DMS 273 treated with DMSO at 0.1 percent for 48 hours (cell line): Measurements from ENCODE around the gene LRRC71.
A peak's percentile ranks its signal among the peaks of the same experiment; 100 is the strongest.

Experiments
- DNase-seq: peaks from one replicate; lab custom pipeline; 2025; lab: John Stamatoyannopoulos, UW

LRRC71 gene

DNA sequence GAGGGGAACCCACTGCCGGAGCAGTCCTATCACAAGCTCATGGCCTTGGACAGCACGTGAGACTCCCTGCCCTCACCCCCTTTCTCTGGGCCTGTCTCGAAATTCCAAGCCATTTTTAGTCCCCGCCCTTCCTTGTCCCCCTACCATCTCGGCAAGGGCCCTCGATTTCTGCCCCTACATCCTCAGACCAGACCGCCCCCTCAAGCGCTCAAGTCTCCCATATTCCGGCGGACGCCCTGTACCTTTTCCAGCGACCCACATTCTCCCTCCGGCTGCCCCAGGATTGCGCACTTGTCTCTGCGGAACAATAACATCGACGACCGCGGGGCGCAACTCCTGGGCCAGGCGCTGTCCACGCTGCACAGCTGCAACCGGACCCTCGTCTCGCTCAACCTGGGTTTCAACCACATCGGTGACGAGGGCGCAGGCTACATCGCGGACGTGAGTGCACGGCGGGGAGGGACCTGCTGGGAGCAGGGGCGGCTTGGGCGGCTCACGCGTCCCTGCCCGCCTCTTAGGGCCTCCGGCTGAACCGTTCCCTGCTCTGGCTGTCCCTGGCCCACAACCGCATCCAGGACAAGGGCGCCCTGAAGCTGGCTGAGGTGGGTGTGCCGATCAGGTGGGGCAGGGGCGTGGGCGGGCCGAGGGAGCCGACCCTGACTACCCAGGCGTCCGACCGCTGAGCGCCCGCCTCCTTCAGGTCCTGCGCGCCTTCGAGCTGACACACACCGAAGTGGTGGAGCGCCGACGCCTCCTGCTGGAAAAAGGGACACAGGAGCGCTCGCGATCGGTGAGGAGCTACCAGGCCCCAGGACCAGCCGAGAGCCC, 7.0 kb downstream of the LRRC71 start:
- peak; percentile 31 for DNase-seq

DNA sequence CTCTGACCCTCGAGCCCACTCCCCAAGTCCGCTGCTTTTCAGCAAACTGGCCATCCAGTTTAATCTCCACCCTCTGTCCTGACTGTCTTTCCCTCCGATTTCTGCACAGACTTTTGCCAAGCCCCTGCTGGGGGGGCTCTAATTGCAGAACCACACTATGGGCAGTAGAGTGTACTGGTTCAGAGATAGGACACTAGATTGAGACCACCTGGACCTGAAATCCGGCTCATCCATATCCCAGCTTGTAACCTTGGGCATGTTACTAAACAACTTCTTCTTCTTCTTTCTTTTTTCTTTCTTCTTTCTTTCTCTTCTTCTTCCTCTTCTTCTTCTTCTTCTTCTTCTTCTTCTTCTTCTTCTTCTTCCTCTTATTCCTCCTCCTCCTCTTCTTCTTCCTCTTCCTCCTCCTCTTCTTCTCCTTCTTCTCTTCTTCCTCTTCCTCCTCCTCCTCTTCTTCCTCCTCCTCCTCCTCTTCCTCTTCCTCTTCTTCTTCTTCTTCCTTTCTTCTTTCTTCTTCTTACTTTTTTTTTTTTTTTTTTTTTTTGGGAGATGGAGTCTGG, 7.7 kb downstream of the LRRC71 start:
- DNase-seq = no peak

DNA sequence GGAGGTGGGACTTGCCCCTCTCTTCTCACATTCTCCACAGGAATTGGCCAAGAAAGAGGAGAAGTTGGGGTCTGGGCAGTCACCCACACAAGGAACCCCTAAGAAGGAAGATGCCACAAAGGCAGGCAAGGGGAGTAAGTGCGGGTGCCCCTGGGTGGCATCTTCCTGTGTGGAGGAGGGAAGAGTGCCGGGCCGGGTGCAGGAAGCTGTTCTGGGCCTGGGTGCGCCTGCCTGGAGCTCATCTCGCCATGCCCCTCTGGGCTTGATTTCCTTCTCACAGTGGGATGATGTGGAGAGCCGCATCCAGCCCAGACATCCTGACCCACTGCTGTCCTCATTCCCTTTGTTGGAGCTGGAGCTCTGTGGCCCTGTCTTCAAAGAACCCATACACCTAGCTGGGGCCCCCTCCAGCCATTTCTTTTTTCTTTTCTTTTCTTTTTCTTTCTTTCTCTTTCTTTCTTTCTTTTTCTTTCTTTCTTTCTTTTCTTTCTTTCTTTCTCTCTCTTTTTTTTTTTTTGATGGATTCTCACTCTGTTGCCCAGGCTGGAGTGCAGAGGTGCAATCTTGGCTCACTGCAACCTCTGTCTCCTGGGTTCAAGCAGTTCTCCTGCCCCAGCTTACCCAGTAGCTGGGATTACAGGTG, 9.3 kb downstream of the LRRC71 start:
- no peak for DNase-seq

DNA sequence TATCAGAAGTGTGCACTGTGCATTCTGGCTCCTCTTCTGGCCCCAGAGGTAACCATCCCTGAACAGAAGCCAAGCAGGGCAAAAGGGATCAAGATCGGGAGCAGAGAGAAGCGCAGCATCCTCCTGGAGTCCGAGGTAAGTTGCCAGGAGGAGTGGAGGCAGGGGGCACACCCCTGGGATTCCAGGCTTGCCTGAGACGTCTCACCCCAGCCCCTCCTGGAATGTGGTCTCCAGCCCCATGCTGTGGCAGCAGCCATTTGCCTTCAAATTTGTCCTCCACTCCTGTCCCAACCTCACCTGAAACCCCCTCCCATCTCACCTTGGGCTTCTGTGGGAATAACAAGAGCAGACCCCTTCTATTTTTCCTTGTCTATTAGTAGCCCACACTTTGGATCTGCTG, 10.1 kb downstream of the LRRC71 start:
- no peak for DNase-seq

DNA sequence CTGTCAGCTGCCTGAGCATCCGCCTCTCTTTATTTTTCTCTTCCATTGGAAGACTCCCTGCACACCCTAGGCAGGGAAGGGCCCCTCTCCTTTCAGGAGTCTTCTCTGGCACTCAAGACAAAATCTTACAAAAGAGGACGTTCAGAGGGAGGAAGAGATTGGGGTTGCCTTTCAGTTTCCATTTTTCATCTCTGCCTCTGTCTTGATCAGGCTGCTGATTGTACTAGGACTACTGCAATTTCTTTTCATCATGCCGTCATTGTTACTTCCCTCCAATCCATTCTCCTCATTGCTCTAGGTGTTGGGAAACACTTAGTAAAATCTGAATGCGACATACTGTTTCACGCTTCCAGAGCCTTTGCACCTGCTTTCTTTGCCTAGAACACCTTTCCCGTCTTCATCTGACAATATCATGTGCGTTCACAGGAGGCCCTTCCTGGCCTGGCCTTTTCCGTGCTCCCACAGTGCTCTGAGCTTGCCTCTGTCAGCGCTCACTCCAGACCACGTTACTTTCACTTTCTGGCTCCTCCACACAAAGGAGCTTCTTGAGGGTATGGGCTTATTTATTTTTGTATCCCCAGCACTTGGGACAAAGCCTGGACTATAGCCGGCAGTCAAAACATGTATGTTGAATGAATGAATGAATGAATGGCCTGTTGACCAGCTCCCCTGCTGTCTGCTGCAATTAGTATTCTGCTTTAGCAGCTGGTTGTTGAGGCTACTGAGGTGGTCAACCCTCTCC, 10.9 kb downstream of the LRRC71 start:
- no peak for DNase-seq

DNA sequence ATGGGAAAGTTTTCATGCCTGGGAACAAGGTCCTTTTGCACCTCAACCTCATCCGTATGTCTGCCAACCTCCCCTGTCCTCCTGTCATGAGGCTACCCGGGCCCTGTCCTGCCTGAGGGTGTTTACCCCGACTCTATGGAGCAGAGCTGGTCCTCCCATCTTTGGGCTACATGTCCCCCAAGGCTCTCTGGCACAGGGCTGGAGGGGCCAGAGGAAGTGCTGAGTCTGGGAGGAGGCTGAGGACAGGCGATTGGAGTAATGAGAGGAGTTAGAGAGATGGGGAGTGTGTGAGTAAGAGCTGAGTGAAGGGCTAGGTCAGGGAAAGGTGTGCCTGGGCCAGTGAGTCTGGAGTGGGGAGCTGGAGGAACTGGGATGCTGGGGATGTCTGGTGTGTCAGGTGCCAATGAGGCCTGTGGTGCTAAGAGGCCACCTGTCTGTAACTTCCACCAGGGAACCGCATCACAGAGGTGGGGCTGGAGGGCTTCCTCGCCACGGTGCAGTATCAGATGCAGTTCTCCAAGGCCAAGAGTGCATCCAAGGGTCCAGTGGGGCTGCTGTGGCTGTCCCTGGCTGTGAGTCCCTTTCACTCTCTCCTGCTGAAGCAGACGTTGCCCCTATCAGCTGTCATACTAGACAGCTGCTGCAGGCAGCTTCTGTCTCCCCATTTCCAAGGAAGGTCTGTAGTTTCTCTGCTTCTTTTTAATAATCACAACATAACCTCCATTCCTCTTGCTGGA, 11.7 kb downstream of the LRRC71 start:
- DNase-seq = no peak

DNA sequence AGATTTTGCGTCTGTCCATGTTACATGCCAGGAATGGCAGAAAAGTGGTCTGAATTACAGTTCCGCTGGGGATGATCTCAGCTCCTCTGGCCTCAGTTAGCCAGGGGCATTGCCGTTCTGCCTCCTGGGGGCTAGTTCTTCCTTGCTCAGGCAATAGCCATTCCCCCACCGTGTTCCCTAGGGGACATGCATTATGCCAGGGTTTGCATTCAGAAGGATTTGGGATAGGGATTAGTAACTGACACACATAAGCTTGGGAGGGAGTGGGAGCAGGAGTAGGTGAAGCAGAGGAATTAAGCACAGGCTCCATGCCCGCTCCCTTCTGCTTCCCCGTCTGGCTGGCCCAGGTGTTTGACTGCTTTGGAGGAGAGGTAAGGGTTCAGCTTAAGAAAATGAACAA, 12.7 kb downstream of the LRRC71 start:
- no peak for DNase-seq

DNA sequence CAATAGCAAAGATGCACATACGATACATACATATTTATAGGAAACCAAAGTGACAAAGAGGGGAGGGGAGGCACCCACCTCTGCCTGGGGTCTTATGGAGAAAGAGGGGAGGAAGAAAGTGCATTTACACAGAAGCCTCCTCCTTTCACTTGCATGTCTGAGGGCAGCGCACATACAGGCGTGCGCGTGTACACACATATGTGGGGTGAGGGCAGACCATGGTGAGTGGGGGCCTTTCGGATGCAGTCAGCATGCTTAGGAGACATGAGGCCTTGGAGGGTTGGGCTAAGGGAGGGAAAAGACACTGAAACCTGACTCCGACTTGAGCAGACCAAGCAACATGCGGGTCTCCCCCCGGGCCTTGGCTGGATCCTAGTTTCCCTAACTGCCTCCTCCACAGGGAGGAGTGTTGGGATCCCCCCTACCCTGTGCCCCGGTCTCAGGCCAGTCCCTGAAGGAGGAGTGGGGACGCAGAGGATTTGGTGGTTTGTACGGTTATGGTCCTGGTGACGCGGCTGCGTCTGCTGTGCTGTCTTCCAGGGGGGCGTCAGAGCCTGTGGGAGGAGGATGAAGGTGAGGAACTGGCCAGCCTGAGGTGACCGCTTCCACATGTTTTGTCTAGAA, 15.2 kb downstream of the LRRC71 start:
- DNase-seq = no peak

DNA sequence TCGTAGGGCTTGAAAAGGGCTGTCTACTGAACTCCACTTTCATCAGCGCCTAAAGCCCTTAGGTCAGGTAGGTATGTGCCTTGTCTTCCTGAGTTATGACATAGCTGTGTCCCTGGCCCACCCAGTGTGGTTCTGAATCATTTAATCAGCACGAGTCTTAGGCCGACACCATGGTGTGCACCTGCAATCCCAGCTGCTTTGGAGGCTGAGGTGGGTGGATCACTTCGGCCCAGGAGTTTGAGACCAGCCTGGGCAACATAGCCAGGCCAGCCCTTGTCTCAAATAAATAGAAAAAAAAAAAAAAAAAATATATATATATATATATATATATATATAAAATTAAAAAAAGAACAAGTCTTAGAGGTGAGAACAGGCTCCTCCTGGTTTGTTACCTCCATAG, 15.8 kb downstream of the LRRC71 start:
- no peak for DNase-seq

DNA sequence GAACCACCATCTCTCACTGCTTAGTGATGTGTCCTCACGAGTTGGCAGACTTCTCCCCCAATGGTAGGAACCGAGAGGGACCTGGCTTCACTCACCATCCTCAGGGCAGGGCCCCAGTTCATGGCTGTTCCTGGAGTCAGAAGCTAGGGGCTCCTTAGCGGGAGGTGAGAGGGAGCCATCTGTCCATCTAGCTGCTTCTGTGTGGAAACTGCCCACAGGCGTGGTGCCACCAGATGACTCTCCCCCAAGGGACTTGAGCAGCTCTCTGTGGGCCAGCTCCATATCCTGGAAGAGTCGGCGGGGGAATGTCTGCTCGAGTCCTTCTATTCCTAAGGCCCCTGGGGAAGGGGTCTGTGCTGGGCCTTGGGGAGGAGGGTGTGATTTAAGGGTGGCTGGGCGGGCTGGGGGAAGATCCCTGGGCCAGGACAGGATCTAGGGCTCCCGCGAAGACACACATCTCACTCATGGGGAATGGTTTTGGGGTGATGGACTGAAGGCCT, 16.3 kb downstream of the LRRC71 start:
- no peak for DNase-seq

DNA sequence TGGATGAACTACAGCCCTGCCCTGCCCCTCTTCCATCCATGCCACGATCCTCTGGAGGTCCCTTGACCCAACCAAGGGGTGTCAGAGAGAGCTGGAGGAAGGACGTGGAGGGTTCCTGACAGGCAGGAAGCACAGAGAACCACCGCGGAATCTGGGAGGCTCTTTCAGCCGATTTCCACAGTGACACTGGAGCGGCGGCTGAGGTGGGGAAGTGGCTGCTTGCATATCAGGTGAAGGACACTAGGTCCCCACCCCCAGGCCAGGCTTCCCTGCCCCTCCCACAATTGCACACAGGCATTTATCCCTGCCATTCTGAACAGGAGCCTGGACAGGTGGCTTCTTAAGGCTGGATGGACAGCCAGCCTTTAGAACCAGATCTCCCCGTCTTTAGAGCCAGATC, 17.5 kb downstream of the LRRC71 start:
- DNase-seq = no peak

DNA sequence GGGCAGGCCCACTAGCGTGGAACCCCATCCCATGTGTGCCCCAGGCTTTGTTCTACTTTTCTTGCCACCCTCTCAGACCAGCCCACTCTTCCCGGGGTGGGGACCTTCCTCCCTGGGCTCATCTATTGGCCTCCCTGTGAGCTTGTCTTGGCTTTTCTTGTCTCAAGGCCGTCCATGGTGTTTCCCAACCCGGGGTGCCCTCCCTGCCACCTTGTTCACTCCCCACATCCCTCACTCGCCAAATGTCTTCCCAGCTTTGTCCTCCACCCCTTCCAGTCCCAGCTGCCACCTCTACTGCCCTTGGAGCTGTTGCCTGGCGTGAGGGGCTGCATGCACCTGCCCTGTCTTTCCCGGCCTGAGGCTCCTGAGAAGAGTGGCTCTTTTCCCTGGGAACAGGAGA, 18.4 kb downstream of the LRRC71 start:
- no peak for DNase-seq

DNA sequence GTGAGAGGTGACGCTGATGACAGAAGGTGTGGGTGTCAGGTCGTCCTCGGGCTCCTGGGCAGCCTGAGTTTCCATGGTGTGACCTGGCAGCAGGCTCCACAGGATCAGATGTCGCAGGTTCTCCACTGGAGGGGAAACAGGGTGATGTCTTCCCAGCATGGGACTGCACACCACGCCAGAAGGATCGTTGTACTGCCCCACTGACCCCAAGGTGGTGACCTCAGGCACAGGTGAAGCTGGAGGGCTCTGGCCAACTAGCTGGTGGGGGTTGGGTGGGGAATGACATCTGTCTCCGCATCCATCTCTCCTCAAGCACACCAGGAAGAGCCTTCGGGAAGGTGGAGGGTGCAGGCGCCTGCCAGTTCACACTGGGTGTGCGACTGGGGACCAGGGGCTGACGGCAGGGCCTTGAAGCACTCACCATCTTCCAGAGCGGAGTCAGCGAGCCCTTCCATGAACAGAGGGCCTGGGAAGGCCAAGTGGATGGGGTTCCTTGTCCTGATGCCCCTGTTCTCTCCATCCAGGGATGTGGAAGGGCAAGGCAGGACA, 19.4 kb downstream of the LRRC71 start:
- no peak for DNase-seq

DNA sequence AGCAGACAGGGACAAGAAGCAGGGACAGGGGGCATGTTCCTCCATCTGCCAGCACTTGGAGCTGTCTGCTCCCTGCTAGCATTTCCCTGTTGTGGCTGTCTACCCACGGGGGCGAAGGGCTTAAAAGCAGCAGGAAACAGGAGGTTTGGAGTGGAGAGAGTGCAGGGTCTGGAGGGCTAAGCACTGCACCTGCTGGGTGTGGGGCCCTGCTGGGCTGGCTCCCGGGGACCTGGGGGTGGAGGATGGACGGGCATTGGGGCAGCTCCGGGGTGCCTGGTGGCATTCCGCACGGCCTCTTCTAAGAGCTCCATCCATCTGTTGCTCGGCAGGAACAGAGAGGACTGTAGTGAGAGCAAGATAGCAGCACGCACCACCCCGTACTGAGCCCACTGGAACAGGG, 21.2 kb downstream of the LRRC71 start:
- DNase-seq = no peak

DNA sequence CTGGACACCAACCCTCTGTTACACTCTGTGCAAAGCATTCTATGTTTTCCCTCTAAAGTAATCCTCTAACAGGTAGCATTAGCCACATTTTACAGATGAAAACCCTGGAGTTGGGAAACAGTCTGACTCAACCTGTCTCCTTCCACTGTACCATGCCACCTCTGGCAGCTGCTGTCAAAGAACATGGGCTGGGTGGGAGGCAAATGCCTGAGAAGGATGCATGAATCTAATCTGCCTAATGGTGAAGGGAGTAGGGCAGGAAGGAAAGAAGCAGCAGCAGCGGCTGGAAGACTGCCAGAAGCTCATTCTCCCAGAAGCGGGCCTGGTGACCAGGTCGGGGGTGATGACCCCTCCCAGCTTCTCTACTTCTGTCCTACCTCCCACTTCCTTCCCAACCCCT, 21.7 kb downstream of the LRRC71 start:
- no peak for DNase-seq

DNA sequence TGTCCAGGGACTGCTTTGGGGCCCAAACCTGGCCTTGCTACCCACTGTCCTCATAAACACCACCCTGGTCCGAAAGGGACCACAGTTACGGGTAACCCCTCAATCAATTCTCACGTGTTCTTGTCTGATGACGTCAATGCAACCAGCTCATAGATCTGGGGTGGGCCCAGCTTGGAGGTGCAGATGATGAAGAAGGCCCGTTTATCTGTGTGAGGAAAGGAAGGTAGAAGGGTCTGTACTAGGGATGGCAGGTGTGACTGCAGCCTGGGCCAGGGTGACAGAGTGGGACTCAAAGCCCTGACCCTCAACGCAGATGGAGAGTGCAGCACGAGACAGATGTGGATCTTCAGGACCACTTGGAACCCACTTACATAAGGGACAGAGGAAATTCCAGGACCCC, 22.1 kb downstream of the LRRC71 start:
- DNase-seq = no peak

DNA sequence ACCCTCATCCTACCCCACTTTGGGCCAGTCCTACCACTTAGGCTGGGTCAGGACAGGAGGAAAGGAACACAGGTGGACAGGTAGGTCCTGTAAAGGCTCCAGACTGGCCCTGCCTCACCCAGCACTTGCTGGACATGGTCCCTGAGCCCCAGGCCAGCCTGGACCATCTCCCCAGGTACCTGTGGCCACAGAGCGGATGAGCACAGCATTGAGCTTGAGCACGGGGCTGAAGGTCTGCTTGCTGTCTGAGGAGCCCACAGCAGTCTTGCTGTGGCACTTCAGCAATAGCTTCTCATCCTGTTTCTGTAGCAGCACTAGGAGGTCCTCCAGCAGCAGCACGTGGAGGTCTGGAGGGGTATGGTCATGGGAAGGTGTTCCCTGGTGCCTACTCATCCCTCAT, 23.3 kb downstream of the LRRC71 start:
- DNase-seq = no peak

DNA sequence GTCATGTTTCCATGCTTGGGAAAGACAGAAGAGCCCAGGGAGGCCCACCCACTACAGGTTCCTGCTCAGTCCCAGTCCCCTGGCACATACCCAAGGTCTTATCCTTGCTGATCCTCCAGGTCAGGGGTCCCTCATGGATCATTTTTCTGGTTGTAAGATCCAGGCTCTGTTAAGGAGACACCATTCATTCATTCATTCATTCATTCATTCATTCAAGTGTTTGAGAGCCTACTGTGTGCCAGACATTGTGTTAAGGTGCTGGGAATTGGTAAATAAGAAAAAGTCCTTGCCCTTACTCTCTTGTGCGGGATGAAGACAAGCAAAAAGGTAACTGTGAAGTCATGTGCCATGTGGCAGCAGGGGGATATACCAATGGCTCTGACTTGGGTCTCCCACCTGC, 23.8 kb downstream of the LRRC71 start:
- DNase-seq = no peak

DNA sequence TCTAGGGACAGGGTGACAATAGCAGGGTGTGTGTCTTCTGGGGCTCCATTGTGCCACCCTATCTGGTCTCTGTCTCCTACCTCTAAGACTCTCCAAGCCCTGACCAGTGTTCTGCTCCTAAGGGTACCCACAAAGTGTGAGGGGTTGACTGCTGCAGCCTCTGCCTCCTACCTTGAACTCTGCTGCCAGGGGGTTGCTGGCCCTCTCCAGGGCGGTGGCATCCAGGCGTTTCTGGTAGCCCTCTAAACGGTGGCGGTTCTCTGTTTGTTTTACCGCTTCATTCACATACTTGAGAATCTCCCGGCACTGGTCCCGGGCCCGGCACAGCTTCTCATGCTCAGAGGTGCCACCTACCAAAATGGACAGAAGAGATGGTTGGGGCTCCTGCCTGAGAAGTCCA, 24.4 kb downstream of the LRRC71 start:
- no peak for DNase-seq

DNA sequence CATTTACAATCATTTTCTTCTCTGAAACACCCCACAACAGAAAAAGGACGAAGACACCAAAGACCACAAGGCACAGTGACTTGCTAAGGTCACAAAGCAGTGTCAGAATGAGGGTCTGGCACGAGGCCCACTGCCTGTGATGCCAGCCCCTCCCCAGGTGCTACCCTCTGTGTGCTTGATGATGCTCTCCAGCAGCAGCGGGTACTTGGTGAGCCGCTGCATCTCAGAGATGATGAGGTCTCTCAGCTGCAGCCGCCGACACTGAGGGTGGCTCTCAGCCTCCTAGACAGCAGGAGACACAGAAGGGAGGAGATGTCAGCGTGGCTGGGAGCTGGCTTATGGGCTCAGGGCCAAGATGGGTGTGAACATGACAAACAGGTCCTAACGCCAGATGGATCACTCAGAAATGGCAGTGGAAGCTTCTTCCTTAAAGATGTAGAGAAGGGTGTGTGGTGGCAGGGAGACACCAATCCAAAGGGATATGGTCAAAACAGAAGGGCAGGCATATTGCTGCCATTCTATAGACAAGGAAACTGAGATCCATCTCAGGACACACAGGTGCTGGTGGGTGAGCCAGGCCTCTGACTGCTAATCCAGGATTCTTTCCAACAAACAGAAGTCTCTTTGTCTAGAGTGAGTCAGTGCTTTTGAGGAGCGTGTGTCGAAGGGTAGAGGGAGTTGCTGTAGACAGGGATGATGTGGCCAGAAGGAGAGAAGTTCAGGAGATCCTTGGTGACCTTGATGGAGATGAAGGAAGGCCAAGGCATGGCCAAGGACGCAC, 25.6 kb downstream of the LRRC71 start:
- DNase-seq = no peak
